Peyer's patch (tissue), 4 donors: ENCODE results near the gene CACHD1.

ENCODE experiments used
- POLR2A ChIP-seq, 2 donors: fragments of 450-650 bp; IDR thresholded peaks; one replicate each; pipeline ENCODE4 v1.5.1; 2017; ENCODE audit warnings: antibody characterized with exemption in 2 of 2, mild to moderate bottlenecking in 2 of 2, moderate library complexity in 2 of 2
- TF ChIP-seq, protein P1 (sequence below), 6 experiments: fragments of 450-650 bp in 4 of 6; fragments of 200-600 bp in 2 of 6; sonication (generic) in 1 of 6; IDR thresholded peaks; one replicate each; pipeline ENCODE4 v1.5.1; 2017 to 2019; ENCODE audit warnings: antibody characterized with exemption in 6 of 6, mild to moderate bottlenecking in 3 of 6, moderate library complexity in 1 of 6

DNA sequence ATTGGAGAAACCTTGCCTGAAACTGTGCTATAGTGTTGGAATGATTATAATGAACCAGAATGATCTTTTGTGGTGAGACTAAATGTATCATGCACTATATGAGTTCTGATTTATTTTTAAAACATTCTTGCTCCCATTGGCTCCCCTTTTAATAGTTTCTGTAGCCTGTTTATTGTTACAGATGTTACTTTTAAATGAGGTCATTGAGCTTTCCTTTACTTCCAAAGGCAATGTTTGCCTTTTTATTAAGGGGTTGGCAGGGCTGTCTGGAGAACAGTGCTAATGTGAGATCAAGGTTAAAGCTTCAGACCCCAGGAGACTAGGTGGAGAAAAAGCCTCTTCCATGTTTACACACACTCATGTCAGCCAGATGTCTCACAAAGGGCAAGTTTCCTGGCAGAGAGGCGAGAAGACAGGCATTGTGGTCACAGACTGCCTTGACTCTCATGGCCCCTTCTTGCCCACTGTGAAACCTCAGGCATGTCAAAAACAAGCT lies 154.3 kb downstream of the CACHD1 start:
- no peak for TF ChIP-seq POLR2A (IDR thresholded peaks at IDR 0.05)
- TF ChIP-seq, protein P1, sequence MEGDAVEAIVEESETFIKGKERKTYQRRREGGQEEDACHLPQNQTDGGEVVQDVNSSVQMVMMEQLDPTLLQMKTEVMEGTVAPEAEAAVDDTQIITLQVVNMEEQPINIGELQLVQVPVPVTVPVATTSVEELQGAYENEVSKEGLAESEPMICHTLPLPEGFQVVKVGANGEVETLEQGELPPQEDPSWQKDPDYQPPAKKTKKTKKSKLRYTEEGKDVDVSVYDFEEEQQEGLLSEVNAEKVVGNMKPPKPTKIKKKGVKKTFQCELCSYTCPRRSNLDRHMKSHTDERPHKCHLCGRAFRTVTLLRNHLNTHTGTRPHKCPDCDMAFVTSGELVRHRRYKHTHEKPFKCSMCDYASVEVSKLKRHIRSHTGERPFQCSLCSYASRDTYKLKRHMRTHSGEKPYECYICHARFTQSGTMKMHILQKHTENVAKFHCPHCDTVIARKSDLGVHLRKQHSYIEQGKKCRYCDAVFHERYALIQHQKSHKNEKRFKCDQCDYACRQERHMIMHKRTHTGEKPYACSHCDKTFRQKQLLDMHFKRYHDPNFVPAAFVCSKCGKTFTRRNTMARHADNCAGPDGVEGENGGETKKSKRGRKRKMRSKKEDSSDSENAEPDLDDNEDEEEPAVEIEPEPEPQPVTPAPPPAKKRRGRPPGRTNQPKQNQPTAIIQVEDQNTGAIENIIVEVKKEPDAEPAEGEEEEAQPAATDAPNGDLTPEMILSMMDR (IDR thresholded peaks at IDR 0.05), result no peak
